ENCODE data around the gene OPRPN.

- TF ChIP-seq, protein P1, sequence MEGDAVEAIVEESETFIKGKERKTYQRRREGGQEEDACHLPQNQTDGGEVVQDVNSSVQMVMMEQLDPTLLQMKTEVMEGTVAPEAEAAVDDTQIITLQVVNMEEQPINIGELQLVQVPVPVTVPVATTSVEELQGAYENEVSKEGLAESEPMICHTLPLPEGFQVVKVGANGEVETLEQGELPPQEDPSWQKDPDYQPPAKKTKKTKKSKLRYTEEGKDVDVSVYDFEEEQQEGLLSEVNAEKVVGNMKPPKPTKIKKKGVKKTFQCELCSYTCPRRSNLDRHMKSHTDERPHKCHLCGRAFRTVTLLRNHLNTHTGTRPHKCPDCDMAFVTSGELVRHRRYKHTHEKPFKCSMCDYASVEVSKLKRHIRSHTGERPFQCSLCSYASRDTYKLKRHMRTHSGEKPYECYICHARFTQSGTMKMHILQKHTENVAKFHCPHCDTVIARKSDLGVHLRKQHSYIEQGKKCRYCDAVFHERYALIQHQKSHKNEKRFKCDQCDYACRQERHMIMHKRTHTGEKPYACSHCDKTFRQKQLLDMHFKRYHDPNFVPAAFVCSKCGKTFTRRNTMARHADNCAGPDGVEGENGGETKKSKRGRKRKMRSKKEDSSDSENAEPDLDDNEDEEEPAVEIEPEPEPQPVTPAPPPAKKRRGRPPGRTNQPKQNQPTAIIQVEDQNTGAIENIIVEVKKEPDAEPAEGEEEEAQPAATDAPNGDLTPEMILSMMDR (IDR thresholded peaks at IDR 0.05; ENCODE audit: insufficient read depth, low read length, poor library complexity, severe bottlenecking), result no peak
- TF ChIP-seq EZH2phosphoT487 (conservative IDR thresholded peaks at IDR 0.05; ENCODE audit: low read length), result no peak
Observed at GRCh38 chr4:70425306-70425705, 27.6 kb downstream of the OPRPN start.
